HG03575 (cell line): Measurements from ENCODE around the gene RHBDD1.

Experiments used
- ATAC-seq: cut with Tn5 transposase; IDR thresholded peaks from one replicate; pipeline ENCODE4 v1.9.1; 2021; ENCODE audit not compliant: unreplicated experiment, insufficient number of reproducible peaks, low FRiP score; ENCODE audit errors: extremely low read depth

RHBDD1 gene

DNA sequence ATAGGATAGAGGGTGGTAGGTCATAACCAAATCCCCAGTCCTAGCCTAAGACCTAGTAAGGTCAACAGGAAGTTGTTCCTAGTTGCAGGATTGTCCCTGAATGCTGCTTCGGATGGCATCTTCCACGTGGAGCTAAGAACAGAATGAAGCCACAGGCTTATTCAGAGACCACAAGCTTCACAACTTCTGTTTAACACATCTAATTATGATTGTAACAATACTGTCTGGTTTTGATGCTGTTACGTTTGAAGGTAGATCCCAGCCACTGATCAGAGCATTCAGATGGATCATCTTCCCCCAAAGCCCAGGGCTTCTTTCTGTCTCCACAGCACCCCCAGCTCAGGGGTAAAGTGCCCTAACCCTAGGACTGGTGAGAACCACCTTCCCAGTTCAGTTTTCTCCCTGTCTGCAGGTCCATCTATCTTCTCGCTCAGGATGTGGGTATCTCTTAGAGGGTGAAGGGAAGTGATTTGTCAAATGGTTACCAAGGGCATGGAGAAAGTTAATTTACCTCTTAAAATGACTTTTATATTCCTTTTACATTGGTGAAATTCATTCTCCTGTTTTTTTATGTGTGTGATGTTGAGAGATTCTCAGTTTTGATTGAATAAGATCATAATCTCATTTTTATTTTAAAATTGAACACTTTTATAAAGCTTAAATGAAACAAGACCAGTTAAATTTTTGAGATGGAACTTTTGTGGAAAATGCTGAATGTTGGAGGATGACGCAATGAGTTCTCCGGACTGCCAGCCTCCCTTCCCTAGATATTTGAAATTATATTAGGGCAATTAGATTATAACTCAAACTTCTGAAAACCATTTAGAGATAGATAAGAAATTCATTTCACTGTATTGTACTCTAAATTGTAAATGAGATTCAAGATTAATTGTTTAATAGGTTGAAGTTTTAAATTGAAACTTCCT is 66.5 kb downstream of the RHBDD1 start:
- ATAC-seq, result no peak

GRCh38 chr2:226903179-226903578 is 67.3 kb downstream of the RHBDD1 start:
- ATAC-seq, result no peak

DNA sequence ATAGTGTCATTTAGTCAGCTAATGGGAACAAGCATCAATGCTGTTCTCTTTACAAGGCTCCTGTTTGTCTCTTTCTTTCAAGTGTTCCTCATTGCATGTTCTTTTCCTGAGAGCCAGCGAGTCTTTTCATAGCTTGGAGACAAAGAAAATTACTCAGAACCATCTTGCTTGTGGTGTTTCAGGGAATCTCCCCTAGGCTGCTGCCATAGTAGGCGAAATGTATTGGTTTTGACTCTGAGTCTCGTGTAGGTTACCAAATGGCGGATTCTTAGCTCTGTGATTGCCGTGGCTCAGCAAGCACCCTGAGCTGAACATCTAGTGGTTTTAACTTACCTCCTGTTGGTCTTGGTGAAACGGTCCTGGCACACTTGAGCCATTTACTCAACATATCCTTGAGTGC is 68.7 kb downstream of the RHBDD1 start:
- no peak for ATAC-seq

DNA sequence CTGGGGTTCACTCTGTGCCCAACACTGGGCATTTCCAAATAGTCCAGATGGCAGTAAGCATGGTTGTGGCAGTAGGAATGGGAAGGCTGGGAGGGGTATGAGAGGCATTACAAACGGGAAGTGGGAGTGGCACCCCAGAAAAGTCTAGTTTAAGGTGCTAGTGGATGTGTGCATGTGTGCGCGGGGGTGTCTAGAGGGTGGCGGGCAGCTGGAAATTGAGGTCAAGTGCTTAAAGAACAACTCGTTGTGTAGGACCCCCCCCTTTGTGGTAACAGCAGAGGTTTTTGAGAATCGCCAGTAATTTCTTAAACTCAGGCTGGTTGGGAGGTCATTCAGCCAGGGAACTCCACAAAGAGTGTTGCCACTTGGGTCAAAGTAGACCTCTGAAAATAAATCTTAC is 69.9 kb downstream of the RHBDD1 start:
- ATAC-seq, result peak; percentile 3

GRCh38 chr2:226906163-226906693 is 70.4 kb downstream of the RHBDD1 start:
- peak; percentile 52 for ATAC-seq

GRCh38 chr2:226909126-226909525 is 73.3 kb downstream of the RHBDD1 start:
- ATAC-seq, result no peak

DNA sequence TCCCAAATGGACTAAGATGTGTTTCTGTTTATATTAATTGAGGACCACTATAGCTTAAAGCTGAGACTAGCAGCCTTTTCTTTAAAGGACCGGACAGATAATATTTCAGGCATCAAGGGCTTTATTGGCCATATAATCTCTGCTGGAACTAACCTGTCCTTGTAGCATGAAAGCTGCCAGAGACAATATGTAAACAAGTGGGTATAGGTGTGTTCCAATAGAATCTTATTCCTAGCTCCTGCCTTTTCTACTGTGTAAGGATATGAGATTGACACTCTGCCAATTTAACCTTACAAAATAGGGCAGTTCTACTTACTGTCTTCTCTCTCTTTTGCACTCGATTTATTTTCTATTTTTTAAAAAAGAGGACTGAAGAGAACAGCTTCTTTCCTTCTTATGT is 74.0 kb downstream of the RHBDD1 start:
- ATAC-seq, result no peak

- no peak for ATAC-seq
These were observed 74.5 kb downstream of the RHBDD1 start for GRCh38 chr2:226910384-226910783.

GRCh38 chr2:226911932-226912331 is 76.1 kb downstream of the RHBDD1 start:
- no peak for ATAC-seq

DNA sequence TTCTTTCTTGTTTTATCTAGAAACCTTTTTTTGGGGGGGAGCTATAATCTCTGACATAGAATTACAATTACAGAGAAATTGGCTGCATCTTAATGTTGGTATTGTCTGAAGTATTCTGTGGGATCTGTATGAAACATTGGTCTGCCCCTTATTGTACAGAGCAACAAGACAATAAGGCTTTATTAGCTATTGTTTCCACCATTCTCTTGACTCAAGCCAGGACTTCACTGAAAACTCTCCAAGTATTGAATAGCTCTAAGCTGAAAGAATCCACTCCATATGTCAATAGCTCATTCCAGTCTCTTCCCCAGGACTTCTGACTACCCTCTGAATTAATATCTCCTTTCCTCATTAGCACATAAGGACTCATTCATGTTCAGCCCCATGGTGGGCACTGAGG is 77.8 kb downstream of the RHBDD1 start:
- ATAC-seq, result no peak

GRCh38 chr2:226915846-226916360 is 80.0 kb downstream of the RHBDD1 start:
- no peak for ATAC-seq

GRCh38 chr2:226916669-226917068 is 80.8 kb downstream of the RHBDD1 start:
- ATAC-seq, result peak; percentile 72

DNA sequence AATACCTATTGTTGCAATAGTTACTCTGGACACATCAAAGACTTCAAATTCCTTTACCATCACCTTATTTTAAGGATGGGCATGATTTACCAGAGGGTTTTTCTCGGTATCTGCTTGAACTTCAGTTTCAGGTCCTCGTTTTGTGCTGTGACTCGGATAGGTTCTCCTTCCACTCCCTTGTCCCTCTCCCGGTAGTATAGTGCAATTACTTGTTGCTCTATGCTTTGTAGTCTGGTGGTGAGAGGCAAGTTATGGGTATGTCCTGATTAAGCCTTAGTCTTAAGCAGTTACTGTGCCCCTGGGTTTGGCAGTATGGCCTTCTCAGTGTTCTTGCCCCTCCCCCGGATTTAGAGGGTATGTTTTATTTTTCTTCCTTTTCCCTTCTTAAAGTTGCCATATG is 96.6 kb downstream of the RHBDD1 start:
- ATAC-seq, result peak; percentile 73

DNA sequence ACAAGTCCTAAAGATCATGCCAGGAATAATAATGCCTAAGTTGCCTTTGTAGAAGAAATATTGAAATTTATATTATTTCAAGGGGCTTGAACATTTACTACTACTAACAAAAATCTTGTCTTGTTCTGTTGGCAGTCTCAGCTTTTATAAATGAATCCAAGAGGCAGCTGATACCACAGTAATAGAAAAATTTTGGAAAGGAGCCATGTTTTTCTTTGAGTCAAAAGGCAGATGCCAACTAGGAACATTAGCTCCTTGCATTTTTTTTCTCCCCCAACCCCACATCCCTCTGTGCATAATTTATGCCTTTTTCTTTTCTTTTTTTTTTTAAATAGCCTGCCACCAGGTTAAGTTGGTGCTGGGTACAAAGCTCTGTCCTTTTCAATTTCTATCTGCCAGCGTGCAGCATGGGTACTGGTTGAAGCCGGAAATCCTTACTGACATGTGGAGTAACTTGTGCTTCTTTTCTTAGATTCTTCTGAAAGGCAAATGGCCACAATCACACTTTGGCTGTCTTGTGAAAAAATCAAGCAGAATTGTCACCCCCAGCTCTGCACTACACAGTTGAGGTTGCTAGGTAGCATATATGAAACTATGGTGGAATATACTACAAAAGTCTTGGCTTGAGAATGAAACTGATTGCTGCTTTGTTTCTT is 98.8 kb downstream of the RHBDD1 start:
- no peak for ATAC-seq

GRCh38 chr2:226943862-226944620 is 108.2 kb downstream of the RHBDD1 start:
- no peak for ATAC-seq

DNA sequence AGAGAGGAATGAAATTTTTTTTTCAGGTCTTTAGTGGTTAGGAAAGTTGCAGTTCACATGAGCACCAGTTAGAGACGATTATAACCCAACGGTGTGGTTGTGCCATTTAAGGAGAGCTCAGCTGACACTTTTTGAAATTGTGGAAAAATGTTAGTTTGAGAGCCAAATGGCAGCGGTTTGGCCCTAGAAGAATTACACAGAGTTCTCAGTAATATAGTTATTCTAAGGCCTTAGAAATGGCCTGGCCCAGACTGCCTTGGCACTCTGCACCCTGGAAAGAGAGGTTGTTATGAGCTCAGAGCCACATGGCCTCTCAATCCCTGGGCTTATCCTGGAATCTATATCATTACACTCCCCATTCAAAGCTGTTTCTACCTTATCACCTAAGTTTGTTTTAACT is 117.4 kb downstream of the RHBDD1 start:
- ATAC-seq, result no peak

GRCh38 chr2:226953826-226954225 is 118.0 kb downstream of the RHBDD1 start:
- ATAC-seq, result no peak

DNA sequence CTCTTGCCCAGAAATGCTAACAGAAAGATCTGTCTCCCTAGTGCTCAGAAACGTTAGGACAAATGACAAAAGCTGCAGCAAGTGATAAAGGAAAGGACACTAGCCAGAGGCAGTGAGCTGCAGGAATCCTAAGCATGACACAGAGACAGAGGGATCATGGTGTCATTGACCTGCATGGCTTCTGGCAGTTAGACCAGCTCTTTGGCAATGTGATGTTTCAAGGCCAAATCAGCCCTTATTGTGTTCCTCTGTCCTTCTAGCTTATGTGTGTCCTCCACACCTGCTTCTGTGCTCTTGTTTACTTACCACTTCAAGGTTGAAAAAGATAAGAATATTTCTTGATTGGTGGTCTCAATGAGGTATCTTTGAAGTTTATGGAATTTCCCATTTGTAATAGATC is 120.8 kb downstream of the RHBDD1 start:
- no peak for ATAC-seq

DNA sequence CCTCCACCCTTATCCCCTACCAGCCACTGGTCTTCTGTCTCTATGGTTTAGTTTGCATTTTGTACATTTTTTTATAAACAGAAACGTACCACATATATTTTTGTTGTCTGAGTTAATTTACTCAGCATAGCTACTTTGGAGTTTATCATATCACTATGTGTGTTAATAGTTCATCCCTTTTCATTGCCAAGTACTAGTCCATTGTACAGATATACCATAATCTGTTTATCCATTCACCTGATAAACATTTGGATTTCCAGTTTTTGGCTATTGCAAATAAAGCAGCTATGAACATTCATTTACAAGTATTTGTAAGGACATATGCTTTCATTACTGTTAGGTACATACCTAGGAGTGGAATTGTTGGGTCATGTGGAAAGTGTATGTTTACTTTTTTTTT is 123.6 kb downstream of the RHBDD1 start:
- no peak for ATAC-seq
